ENCODE measurements around the gene GEN1. TPM values are rescaled to one million over a fixed set of nuclear protein-coding genes. Genes with fewer than 3 reads are reported as not detected.

Gene GEN1
- 10 to 100 TPM; 31.9 to 59.1 TPM for total RNA-seq
- polyA plus RNA-seq (ENCODE audit: insufficient read depth, low read depth, low replicate concordance), result 12.8 TPM
- long read RNA-seq, donor 1, transcript GEN1-208 (1 exons, 1,864 nt), result major isoform, 5 of 5 reads
- long read RNA-seq, donor 1, partial matches to known transcripts, result 0 of 5 reads
- long read RNA-seq, donor 1, other reads (novel, unspliced or antisense), result 0 of 5 reads
- long read RNA-seq, donor 2, partial matches to known transcripts, result 0 of 1 reads
- long read RNA-seq, donor 2, other reads (novel, unspliced or antisense), result 0 of 1 reads

GRCh38 chr2:17753803-17754663, at the start of gene GEN1, which contains the start of gene SMC6:
GEN1 (plus strand) TSS chr2:17754138; CDS start chr2:17759944, 5,806 bp downstream.
SMC6 (minus strand) TSS chr2:17753810; CDS start chr2:17745946, 7,864 bp downstream.
- peak within 1 kb of the TSS; percentile 81 to 93 for H3K4me3 ChIP-seq
- 0% methylated on average over 57 to 76 of the region's 76 CpGs for WGBS, 2 donors
- H3K27ac ChIP-seq, result peak within 1 kb of the TSS; percentile 95 to 96
- no peaks in the 10 kb centered on the region for H3K36me3 ChIP-seq (ENCODE audit: low read depth, missing control alignments)
- no peaks in the 10 kb centered on the region for H3K27me3 ChIP-seq
- H3K4me1 ChIP-seq, result no peaks in the 10 kb centered on the region
- DNase-seq, result peak; percentile 95
- TF ChIP-seq CTCF (IDR thresholded peaks at IDR 0.05) (no peak), POLR2A (IDR thresholded peaks at IDR 0.05) (no peak)
- H3K9me3 ChIP-seq, result no peaks in the 10 kb centered on the region
- intact Hi-C loops (cut with DNase I; ENCODE audit: low total_unique reads), result no loop called here

GRCh38 chr2:17706845-17707244, 47.1 kb upstream of the GEN1 start:
- TF ChIP-seq CTCF (IDR thresholded peaks at IDR 0.05), result no peak
- no peak for TF ChIP-seq POLR2A (IDR thresholded peaks at IDR 0.05)
- intact Hi-C loops (cut with DNase I; ENCODE audit: low total_unique reads), result no loop called here
- WGBS, 2 donors, result 72% methylated on average over 4 of the region's 4 CpGs
- Histone ChIP-seq H3K27ac (no peak overlapping the region), H3K36me3 (ENCODE audit: low read depth, missing control alignments) (no peaks in the 10 kb centered on the region), H3K9me3 (no peaks in the 10 kb centered on the region), H3K27me3 (no peaks in the 10 kb centered on the region), H3K4me1 (no peaks in the 10 kb centered on the region), H3K4me3 (no peak overlapping the region)
- DNase-seq, result no peak

- H3K4me3 ChIP-seq, result no peak overlapping the region
- no peak overlapping the region for H3K27ac ChIP-seq
- TF ChIP-seq POLR2A (IDR thresholded peaks at IDR 0.05) (no peak), CTCF (IDR thresholded peaks at IDR 0.05) (no peak)
- WGBS, 2 donors, result 85 to 100% methylated on average over 1 of the region's 1 CpG
- no peaks in the 10 kb centered on the region for H3K36me3 ChIP-seq (ENCODE audit: low read depth, missing control alignments)
- no peaks in the 10 kb centered on the region for H3K9me3 ChIP-seq
- H3K27me3 ChIP-seq, result no peaks in the 10 kb centered on the region
- no peak for DNase-seq
- intact Hi-C loops (cut with DNase I; ENCODE audit: low total_unique reads), result no loop called here
- H3K4me1 ChIP-seq, result no peaks in the 10 kb centered on the region
These were observed 45.4 kb upstream of the GEN1 start for GRCh38 chr2:17708501-17708900.

- no peaks in the 10 kb centered on the region for H3K9me3 ChIP-seq
- H3K4me3 ChIP-seq, result no peak overlapping the region
- intact Hi-C loops (cut with DNase I; ENCODE audit: low total_unique reads), result no loop called here
- no peaks in the 10 kb centered on the region for H3K27me3 ChIP-seq
- 38 to 65% methylated on average over 2 of the region's 2 CpGs for WGBS, 2 donors
- DNase-seq, result no peak
- no peak overlapping the region for H3K27ac ChIP-seq
- H3K36me3 ChIP-seq (ENCODE audit: low read depth, missing control alignments), result no peaks in the 10 kb centered on the region
- TF ChIP-seq POLR2A (IDR thresholded peaks at IDR 0.05), result no peak
- TF ChIP-seq CTCF (IDR thresholded peaks at IDR 0.05), result no peak
- no peaks in the 10 kb centered on the region for H3K4me1 ChIP-seq
These were observed 44.0 kb upstream of the GEN1 start for GRCh38 chr2:17709897-17710296.

Measured in testis (tissue), 5 donors.